ENCODE measurements around the gene XIRP2.

Gene XIRP2

GRCh38 chr2:167132906-167133555 lies 244.8 kb downstream of the XIRP2 start:
- no peak overlapping the region for H3K27ac ChIP-seq
- TF ChIP-seq ZFX (IDR thresholded peaks at IDR 0.05; ENCODE audit: borderline replicate concordance) = no peak

GRCh38 chr2:167133614-167134013 lies 245.3 kb downstream of the XIRP2 start:
- no peak overlapping the region for H3K27ac ChIP-seq
- TF ChIP-seq ZFX (IDR thresholded peaks at IDR 0.05; ENCODE audit: borderline replicate concordance) (no peak), CTCF (IDR thresholded peaks at IDR 0.05) (no peak)

- TF ChIP-seq ZFX (IDR thresholded peaks at IDR 0.05; ENCODE audit: borderline replicate concordance) (no peak), CTCF (IDR thresholded peaks at IDR 0.05) (no peak)
- no peak overlapping the region for H3K27ac ChIP-seq
Observed at GRCh38 chr2:167134381-167135072, 246.2 kb downstream of the XIRP2 start.

GRCh38 chr2:167135706-167136105 lies 247.4 kb downstream of the XIRP2 start:
- no peak overlapping the region for H3K27ac ChIP-seq
- TF ChIP-seq ZFX (IDR thresholded peaks at IDR 0.05; ENCODE audit: borderline replicate concordance) (no peak), CTCF (IDR thresholded peaks at IDR 0.05) (no peak)

- TF ChIP-seq CTCF (IDR thresholded peaks at IDR 0.05) (no peak), ZFX (IDR thresholded peaks at IDR 0.05; ENCODE audit: borderline replicate concordance) (no peak)
- H3K27ac ChIP-seq = no peak overlapping the region
Observed at GRCh38 chr2:167136879-167137596, 248.8 kb downstream of the XIRP2 start.

GRCh38 chr2:167140330-167140729 lies 252.1 kb downstream of the XIRP2 start:
- no peak overlapping the region for H3K27ac ChIP-seq
- TF ChIP-seq CTCF (IDR thresholded peaks at IDR 0.05) = no peak
- no peak for TF ChIP-seq ZFX (IDR thresholded peaks at IDR 0.05; ENCODE audit: borderline replicate concordance)

GRCh38 chr2:167140767-167141166 lies 252.5 kb downstream of the XIRP2 start:
- TF ChIP-seq ZFX (IDR thresholded peaks at IDR 0.05; ENCODE audit: borderline replicate concordance) (no peak), CTCF (IDR thresholded peaks at IDR 0.05) (no peak)
- H3K27ac ChIP-seq = no peak overlapping the region
